Medulla oblongata (tissue), 1 donor: ENCODE results near the gene MIA2.
"Not testable (repeated sequence)": the region's sequence is repeated elsewhere in the genome, so short reads cannot be mapped to it uniquely, and the experiment has no call there.

ENCODE experiments used
- DNase-seq: peaks from one replicate; pipeline ENCODE4 v3.0.0-alpha.2; 2015; ENCODE audit errors: extremely low spot score

MIA2 gene, protein sequence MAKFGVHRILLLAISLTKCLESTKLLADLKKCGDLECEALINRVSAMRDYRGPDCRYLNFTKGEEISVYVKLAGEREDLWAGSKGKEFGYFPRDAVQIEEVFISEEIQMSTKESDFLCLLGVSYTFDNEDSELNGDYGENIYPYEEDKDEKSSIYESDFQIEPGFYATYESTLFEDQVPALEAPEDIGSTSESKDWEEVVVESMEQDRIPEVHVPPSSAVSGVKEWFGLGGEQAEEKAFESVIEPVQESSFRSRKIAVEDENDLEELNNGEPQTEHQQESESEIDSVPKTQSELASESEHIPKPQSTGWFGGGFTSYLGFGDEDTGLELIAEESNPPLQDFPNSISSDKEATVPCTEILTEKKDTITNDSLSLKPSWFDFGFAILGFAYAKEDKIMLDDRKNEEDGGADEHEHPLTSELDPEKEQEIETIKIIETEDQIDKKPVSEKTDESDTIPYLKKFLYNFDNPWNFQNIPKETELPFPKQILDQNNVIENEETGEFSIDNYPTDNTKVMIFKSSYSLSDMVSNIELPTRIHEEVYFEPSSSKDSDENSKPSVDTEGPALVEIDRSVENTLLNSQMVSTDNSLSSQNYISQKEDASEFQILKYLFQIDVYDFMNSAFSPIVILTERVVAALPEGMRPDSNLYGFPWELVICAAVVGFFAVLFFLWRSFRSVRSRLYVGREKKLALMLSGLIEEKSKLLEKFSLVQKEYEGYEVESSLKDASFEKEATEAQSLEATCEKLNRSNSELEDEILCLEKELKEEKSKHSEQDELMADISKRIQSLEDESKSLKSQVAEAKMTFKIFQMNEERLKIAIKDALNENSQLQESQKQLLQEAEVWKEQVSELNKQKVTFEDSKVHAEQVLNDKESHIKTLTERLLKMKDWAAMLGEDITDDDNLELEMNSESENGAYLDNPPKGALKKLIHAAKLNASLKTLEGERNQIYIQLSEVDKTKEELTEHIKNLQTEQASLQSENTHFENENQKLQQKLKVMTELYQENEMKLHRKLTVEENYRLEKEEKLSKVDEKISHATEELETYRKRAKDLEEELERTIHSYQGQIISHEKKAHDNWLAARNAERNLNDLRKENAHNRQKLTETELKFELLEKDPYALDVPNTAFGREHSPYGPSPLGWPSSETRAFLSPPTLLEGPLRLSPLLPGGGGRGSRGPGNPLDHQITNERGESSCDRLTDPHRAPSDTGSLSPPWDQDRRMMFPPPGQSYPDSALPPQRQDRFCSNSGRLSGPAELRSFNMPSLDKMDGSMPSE (N-terminal part only)

GRCh38 chr14:39233680-39234326 is at the start of gene MIA2:
TSS of gene MIA2 (plus strand) at chr14:39233915. CDS start at chr14:39234115, 200 bp downstream.
- no peak for DNase-seq

DNA sequence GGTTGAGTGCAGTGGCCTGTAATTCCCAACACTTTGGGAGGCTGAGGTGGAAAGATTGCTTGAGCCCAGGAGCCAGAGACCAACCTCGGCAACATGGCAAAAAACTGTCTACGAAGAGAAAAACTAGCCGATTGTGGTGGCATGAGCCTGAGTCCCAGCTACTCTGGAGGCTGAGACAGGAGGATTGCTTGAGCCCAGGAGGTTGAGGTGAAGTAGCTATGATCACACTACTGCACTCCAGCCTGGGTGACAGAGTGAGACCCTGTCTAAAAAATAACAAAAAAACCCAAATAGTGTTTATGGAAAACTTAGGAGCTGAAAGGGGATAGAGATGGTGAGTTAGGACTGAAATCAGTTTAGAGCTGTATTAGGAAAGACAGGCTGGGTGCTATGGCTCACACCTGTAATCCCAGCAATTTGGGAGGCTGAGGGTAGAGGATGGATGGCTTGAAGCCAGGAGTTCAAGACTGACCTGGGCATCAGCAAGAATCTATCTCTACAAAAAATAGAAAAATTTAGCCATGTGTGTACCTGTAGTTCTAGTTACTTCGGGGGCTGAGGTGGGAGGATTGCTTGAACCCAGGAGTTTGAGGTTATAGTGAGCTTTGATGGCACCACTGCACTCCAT is 49.0 kb upstream of the MIA2 start:
- no peak for DNase-seq

- no peak for DNase-seq
Measured at GRCh38 chr14:39185256-39186049, 48.3 kb upstream of the MIA2 start.

GRCh38 chr14:39186941-39187525 is 46.7 kb upstream of the MIA2 start:
- no peak for DNase-seq

DNA sequence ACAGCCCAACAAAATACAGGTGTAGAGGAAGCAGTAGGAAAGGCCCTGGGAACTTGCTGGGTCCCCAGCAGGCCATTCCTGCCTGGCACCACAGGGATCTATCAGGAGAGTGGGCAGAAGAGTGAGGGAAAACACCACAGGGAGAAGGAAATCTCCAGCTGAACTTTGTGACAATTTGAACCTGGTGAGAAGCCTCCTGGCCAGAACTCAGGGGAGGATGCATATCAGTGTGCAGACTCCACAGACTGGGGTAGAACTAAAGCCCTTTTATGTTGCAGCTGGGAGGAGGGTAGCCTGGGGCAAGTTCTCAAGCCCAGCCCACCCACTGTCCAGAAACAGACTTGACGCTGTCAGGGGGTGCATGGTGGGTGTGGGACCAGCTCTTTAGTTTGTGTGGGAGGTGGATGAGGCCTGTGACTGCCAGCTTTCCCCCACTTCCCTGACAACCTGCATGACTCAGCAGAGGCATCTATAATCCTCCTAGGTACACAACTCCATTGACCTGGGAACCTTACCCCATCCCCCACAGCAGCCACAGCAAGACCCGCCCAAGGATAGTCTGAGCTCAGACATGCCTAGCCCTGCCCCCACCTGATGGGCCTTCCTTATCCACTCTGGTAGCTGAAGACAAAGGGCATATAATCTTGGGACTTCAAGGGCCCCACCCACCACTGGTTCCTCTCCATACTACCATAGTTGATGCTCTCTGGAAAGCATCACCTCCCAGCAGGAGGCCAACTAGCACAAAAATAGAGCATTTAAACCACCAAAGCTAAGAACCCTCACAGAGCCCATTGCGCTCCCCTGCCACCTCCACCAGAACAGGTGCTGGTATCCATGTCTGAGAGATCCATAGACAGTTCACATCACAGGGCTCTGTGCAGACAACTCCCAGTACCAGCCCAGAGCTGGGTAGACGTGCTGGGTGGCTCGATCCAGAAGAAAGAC is 29.8 kb upstream of the MIA2 start:
- no peak for DNase-seq

DNA sequence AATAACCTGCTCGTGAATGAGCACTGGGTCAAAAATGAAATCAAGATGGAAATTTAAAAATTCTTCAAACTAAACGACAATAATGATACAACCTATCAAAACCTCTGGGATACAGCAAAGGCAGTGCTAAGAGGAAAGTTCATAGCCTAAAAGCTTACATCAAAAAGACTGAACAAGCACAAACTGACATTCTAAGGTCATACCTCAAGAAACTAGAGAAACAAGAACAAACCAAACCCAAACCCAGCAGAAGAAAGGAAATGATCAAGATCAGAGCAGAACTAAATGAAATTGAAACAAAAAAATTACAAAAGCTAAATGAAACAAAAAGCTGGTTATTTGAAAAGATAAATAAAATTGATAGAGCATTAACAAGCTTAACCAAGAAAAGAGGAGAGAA is 26.3 kb upstream of the MIA2 start:
- DNase-seq, result not testable (repeated sequence)

GRCh38 chr14:39211109-39211741 is 22.5 kb upstream of the MIA2 start:
- DNase-seq, result no peak

GRCh38 chr14:39212034-39212433 is 21.7 kb upstream of the MIA2 start:
- DNase-seq, result no peak

DNA sequence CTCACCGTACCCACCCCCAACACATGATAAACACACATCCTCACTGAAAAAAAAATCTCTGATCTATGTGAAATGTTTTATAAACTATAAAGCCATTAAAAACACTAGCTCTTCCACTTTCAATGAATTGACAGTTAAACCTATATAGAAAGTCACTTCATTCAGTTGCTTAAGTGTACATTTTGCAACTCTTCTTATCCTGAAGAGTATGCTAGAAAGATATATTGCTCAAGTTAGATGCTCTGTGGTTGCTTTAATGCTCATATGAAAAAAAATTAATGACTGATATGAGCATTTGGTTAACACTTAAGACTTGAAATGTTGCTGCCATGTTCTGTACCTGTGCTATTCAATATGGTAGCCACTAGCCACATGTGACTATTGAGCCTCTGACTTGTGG is 21.0 kb upstream of the MIA2 start:
- no peak for DNase-seq

DNA sequence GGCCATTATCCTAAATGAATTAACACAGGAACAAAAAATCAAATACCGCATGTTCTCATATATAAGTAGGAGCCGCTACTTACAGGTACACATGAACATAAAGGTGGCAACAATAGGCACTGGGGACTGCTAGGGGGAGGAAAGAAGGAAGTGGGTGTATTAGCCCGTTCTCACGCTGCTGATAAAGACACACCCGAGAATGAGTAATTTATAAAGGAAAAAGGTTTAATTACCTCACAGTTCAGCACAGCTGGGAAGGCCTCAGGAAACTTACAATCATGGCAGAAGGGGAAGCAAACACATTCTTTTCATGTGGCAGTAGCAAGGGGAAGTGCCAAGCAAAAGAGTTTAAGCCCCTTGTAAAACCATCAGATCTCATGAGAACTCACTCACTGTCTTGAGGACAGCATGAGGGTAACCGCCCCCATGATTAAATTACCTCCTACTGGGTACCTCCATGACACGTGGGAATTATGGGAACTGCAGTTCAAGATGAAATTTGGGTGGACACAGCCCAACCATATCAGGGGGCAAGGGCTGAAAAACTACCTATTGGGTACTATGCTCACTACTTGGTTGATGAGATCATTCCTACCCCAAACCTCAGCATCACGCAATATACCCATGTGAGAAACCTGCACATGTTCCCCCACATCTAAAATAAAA is 16.4 kb upstream of the MIA2 start:
- no peak for DNase-seq

- no peak for DNase-seq
Measured at GRCh38 chr14:39218171-39218769, 15.4 kb upstream of the MIA2 start.

DNA sequence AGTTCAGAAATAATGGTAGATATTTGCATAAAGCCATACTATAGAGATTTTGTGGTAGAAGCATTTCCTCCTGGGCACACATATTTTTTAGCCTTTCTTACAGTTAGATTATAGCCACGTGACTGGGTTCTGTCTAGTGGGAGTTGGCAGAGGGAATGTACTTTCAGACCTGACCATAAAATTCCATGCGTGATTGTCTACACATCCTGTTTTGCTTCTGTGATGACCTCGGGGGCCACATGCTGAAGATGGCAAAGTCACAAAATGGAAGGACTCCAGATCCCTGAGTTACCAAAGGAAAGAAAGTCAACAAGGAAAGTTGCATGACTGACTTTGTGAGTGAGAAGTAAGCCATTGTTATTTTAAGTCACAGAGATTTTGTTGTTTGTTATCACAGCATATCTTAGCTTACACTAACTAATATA is 14.6 kb upstream of the MIA2 start:
- DNase-seq, result no peak

- DNase-seq, result not testable (repeated sequence)
Measured at GRCh38 chr14:39220473-39220872, 13.2 kb upstream of the MIA2 start.

DNA sequence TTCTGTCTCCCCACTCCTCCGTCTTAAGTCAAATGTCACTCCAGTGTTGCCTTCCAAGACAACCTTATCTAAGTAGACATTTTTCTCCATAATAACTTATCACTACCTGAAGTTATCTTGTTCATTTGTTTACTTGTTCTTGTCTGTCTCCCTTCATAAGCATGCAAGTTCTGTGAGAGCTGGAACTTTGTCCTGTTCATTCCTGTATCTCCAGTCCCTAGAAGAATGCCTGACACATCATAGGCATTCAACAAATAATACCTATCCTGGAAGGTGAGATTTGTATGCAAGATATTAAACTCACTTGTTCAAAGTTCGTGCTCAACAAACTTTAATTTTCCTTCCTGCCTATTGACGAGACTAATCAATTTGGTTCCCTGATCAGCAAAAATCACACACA is 5.7 kb upstream of the MIA2 start:
- no peak for DNase-seq

GRCh38 chr14:39228509-39229221 is 5.0 kb upstream of the MIA2 start:
- no peak for DNase-seq

GRCh38 chr14:39229222-39229543 is 4.5 kb upstream of the MIA2 start:
- DNase-seq, result no peak
